GM23338 (cell line): Measurements from ENCODE around the gene IZUMO4. TPM values are rescaled to one million over a fixed set of nuclear protein-coding genes. Genes with fewer than 3 reads are reported as not detected.

Experiments
- CREB1 ChIP-seq: fragments of 250-450 bp; sonication (Bioruptor Pico); IDR thresholded peaks from 2 replicates; pipeline ENCODE4 v1.5.0; 2020; ENCODE audit warnings: low read depth, mild to moderate bottlenecking, moderate library complexity
- EZH2 ChIP-seq: fragments of 200-600 bp; sonication (generic); IDR thresholded peaks from one replicate; pipeline ENCODE4 v1.8.0; 2017; ENCODE audit warnings: antibody characterized with exemption, mild to moderate bottlenecking, low read depth; ENCODE audit not compliant: unreplicated experiment
- EZH2phosphoT487 ChIP-seq: fragments of 200-600 bp; sonication (generic); IDR thresholded peaks from one replicate; pipeline ENCODE4 v1.8.1; 2018; ENCODE audit warnings: antibody characterized with exemption; ENCODE audit not compliant: unreplicated experiment
- JUNB ChIP-seq: IDR thresholded peaks from one replicate; pipeline ENCODE4 v1.6.1; 2016; ENCODE audit warnings: antibody characterized with exemption; ENCODE audit not compliant: unreplicated experiment
- NANOG ChIP-seq: IDR thresholded peaks from 2 replicates; pipeline ENCODE4 v1.6.1; 2016; ENCODE audit warnings: antibody characterized with exemption, borderline replicate concordance
- POLR2AphosphoS5 ChIP-seq: IDR thresholded peaks from 2 replicates; pipeline ENCODE4 v1.6.1; 2016; ENCODE audit warnings: antibody characterized with exemption, low read depth
- REST ChIP-seq: IDR thresholded peaks from one replicate; pipeline ENCODE4 v1.6.1; 2018; ENCODE audit warnings: antibody characterized with exemption; ENCODE audit not compliant: unreplicated experiment
- STAT1 ChIP-seq: IDR thresholded peaks from one replicate; pipeline ENCODE4 v1.6.1; 2016; ENCODE audit warnings: antibody characterized with exemption; ENCODE audit not compliant: unreplicated experiment
- ZNF114 ChIP-seq: fragments of 250-450 bp; sonication (Bioruptor Pico); IDR thresholded peaks from 2 replicates; pipeline ENCODE4 v1.5.0; 2020; ENCODE audit warnings: mild to moderate bottlenecking, moderate library complexity
- ZNF331 ChIP-seq: fragments of 250-450 bp; sonication (Bioruptor Pico); IDR thresholded peaks from 2 replicates; pipeline ENCODE4 v1.5.0; 2020; ENCODE audit warnings: low read depth, mild to moderate bottlenecking, moderate library complexity
- ZNF462 ChIP-seq: fragments of 250-450 bp; sonication (Bioruptor Pico); IDR thresholded peaks from 2 replicates; pipeline ENCODE4 v1.5.0; 2020; ENCODE audit warnings: mild to moderate bottlenecking, moderate library complexity
- polyA plus RNA-seq: library from polyadenylated mRNA; unstranded; fragments of >200 nt; fragmentation: Nextera tagmentation; extraction: Ambion mirVana; gene quantifications from 2 replicates; pipeline ENCODE4 v1.2.1, GENCODE V29; 2016
- total RNA-seq: library from RNA; depleted of rRNA; stranded (reverse); fragments of >200 nt; shearing (Covaris generic); gene quantifications from 2 replicates; pipeline ENCODE4 v1.2.3, GENCODE V29; 2014
- TF ChIP-seq, protein P1 (sequence below): IDR thresholded peaks from 2 replicates; pipeline ENCODE4 v1.6.1; 2016; ENCODE audit warnings: antibody characterized with exemption

Gene IZUMO4
- total and polyA plus RNA-seq, 2 experiments from 2014 or later, result 0.57 to 2.2 TPM

DNA sequence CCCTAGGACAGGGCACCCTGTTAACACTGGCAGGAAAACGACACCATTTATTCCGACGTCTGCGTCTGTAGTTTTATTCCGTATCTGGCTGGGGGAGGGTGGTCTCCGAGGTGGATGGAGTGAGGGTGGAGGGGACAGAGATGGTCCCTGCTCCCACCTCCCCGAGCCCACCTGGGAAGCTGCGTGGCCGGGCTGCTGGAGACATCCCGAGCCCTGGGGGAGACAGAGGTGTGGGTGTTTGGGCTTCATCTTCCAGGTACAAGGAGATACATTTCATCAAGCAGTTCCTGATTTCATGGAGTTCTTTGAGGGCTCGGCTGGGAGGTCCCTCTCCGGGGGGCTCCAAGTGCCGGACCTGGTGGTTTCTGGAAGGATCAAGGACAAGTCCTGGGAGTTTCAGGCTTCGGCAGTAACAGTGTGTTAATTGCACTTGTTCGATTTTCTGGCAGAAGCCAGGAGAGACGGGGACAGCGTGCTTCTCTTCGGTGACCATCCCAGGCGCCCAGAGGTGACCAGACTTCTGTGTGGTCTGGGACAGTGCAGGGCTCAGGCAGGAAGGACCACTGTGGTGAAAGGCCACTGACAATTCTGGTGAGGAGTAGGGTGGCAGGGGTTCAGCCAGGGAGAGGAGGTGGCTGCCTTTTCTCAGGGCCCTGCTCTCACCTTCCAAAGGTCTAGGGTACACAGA lies 25.6 kb upstream of the IZUMO4 start (continued):
- TF ChIP-seq ZNF462 (no peak), JUNB (no peak), EZH2phosphoT487 (no peak), NANOG (no peak), ZNF114 (CRISPR knock-in tag) (no peak), CREB1 (no peak), EZH2 (no peak), POLR2AphosphoS5 (no peak), ZNF331 (CRISPR knock-in tag) (no peak), STAT1 (no peak), REST (no peak)
- TF ChIP-seq, protein P1, sequence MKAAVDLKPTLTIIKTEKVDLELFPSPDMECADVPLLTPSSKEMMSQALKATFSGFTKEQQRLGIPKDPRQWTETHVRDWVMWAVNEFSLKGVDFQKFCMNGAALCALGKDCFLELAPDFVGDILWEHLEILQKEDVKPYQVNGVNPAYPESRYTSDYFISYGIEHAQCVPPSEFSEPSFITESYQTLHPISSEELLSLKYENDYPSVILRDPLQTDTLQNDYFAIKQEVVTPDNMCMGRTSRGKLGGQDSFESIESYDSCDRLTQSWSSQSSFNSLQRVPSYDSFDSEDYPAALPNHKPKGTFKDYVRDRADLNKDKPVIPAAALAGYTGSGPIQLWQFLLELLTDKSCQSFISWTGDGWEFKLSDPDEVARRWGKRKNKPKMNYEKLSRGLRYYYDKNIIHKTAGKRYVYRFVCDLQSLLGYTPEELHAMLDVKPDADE, result no peak
